PC-9 (cell line): Measurements from ENCODE around the gene DUS2.
A peak's percentile ranks its signal among the peaks of the same experiment; 100 is the strongest.

ENCODE experiments used
- EZH2 ChIP-seq: fragments of 200-600 bp; sonication (generic); IDR thresholded peaks from 2 replicates; pipeline ENCODE4 v1.8.0; 2017; ENCODE audit warnings: antibody characterized with exemption, low read depth
- TF ChIP-seq, protein P1 (sequence below): fragments of 200-600 bp; sonication (generic); conservative IDR thresholded peaks from 2 replicates; pipeline ENCODE4 v1.6.1; 2017; ENCODE audit warnings: mixed run types, antibody characterized with exemption, mild to moderate bottlenecking, moderate library complexity

- TF ChIP-seq, protein P1, sequence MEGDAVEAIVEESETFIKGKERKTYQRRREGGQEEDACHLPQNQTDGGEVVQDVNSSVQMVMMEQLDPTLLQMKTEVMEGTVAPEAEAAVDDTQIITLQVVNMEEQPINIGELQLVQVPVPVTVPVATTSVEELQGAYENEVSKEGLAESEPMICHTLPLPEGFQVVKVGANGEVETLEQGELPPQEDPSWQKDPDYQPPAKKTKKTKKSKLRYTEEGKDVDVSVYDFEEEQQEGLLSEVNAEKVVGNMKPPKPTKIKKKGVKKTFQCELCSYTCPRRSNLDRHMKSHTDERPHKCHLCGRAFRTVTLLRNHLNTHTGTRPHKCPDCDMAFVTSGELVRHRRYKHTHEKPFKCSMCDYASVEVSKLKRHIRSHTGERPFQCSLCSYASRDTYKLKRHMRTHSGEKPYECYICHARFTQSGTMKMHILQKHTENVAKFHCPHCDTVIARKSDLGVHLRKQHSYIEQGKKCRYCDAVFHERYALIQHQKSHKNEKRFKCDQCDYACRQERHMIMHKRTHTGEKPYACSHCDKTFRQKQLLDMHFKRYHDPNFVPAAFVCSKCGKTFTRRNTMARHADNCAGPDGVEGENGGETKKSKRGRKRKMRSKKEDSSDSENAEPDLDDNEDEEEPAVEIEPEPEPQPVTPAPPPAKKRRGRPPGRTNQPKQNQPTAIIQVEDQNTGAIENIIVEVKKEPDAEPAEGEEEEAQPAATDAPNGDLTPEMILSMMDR, result peak; percentile 84
- TF ChIP-seq EZH2, result no peak
These were observed 41.8 kb downstream of the DUS2 start for GRCh38 chr16:68064791-68065365.
